GM23338 (cell line): Measurements from ENCODE around the gene REV3L. TPM values are rescaled to one million over a fixed set of nuclear protein-coding genes. Genes with fewer than 3 reads are reported as not detected.

Source experiments
- ATAC-seq: fragments of 200-7000 bp; cut with Tn5 transposase; 3 replicates; pipeline ENCODE4 v1.9.1; 2020
- DNase-seq: peaks from one replicate; pipeline ENCODE4 v3.0.0-alpha.2; 2015; ENCODE audit warnings: low spot score
- H2AFZ ChIP-seq: fragments of 200-600 bp; sonication (generic); 2 replicates; pipeline ENCODE4 v1.8.0; 2016; ENCODE audit warnings: antibody characterized with exemption, mild to moderate bottlenecking, moderate library complexity
- H3F3A ChIP-seq: fragments of 200-600 bp; sonication (generic); replicated peaks from 2 replicates; pipeline ENCODE4 v1.8.0; 2017; ENCODE audit warnings: antibody characterized with exemption, mixed run types, low read depth
- H3K27ac ChIP-seq: fragments of 200-600 bp; sonication (generic); 2 replicates; pipeline ENCODE4 v1.6.1; 2016; ENCODE audit warnings: low read depth
- H3K27me3 ChIP-seq: fragments of 200-600 bp; sonication (generic); 2 replicates; pipeline ENCODE4 v1.8.0; 2016; ENCODE audit warnings: mild to moderate bottlenecking, mixed run types, moderate library complexity; ENCODE audit not compliant: insufficient read depth
- H3K36me3 ChIP-seq: fragments of 200-600 bp; sonication (generic); 2 replicates; pipeline ENCODE4 v1.8.0; 2016; ENCODE audit warnings: mild to moderate bottlenecking; ENCODE audit not compliant: insufficient read depth
- H3K4me1 ChIP-seq: fragments of 200-600 bp; sonication (generic); 2 replicates; pipeline ENCODE4 v1.8.0; 2016; ENCODE audit warnings: mild to moderate bottlenecking, moderate library complexity; ENCODE audit not compliant: insufficient read depth
- H3K4me2 ChIP-seq: fragments of 200-600 bp; sonication (generic); 2 replicates; pipeline ENCODE4 v1.7.1; 2017; ENCODE audit warnings: mixed run types
- H3K4me3 ChIP-seq: fragments of 200-600 bp; sonication (generic); 2 replicates; pipeline ENCODE4 v1.6.1; 2016; ENCODE audit warnings: mixed run types
- H3K79me2 ChIP-seq: fragments of 200-600 bp; sonication (generic); replicated peaks from 2 replicates; pipeline ENCODE4 v1.8.0; 2017; ENCODE audit warnings: mild to moderate bottlenecking; ENCODE audit not compliant: insufficient read depth
- H3K9me2 ChIP-seq: fragments of 200-600 bp; sonication (generic); 2 replicates; pipeline ENCODE4 v1.8.0; 2017; ENCODE audit not compliant: insufficient read depth
- H4K20me1 ChIP-seq: fragments of 200-600 bp; sonication (generic); replicated peaks from 2 replicates; pipeline ENCODE4 v1.8.0; 2017; ENCODE audit warnings: mild to moderate bottlenecking; ENCODE audit not compliant: insufficient read depth
- H3K27ac Mint-ChIP-seq: 2 replicates; pipeline ENCODE4 v1.8.0; 2020; ENCODE audit warnings: inconsistent platforms, mild to moderate bottlenecking, moderate library complexity, mixed read lengths
- H3K27me3 Mint-ChIP-seq: 3 replicates; pipeline ENCODE4 v1.8.0; 2022; ENCODE audit warnings: low read depth, mild to moderate bottlenecking, moderate library complexity, mixed read lengths, inconsistent platforms; ENCODE audit not compliant: insufficient read depth, poor library complexity
- H3K36me3 Mint-ChIP-seq: 3 replicates; pipeline ENCODE4 v1.8.0; 2021; ENCODE audit warnings: low read depth, mild to moderate bottlenecking, inconsistent platforms, moderate library complexity, mixed read lengths
- H3K4me1 Mint-ChIP-seq: 3 replicates; pipeline ENCODE4 v1.8.0; 2020; ENCODE audit warnings: mild to moderate bottlenecking, inconsistent platforms, mixed read lengths
- H3K4me3 Mint-ChIP-seq: 3 replicates; pipeline ENCODE4 v1.8.0; 2021; ENCODE audit warnings: moderate library complexity, mild to moderate bottlenecking, inconsistent platforms, mixed read lengths
- H3K9me3 Mint-ChIP-seq: 3 replicates; pipeline ENCODE4 v1.8.0; 2020; ENCODE audit warnings: moderate library complexity, mild to moderate bottlenecking, inconsistent platforms, mixed read lengths
- POLR2AphosphoS5 ChIP-seq: IDR thresholded peaks from 2 replicates; pipeline ENCODE4 v1.6.1; 2016; ENCODE audit warnings: antibody characterized with exemption, low read depth
- ZNF114 ChIP-seq: fragments of 250-450 bp; sonication (Bioruptor Pico); IDR thresholded peaks from 2 replicates; pipeline ENCODE4 v1.5.0; 2020; ENCODE audit warnings: mild to moderate bottlenecking, moderate library complexity
- ZNF331 ChIP-seq: fragments of 250-450 bp; sonication (Bioruptor Pico); IDR thresholded peaks from 2 replicates; pipeline ENCODE4 v1.5.0; 2020; ENCODE audit warnings: low read depth, mild to moderate bottlenecking, moderate library complexity
- ZNF462 ChIP-seq: fragments of 250-450 bp; sonication (Bioruptor Pico); IDR thresholded peaks from 2 replicates; pipeline ENCODE4 v1.5.0; 2020; ENCODE audit warnings: mild to moderate bottlenecking, moderate library complexity
- polyA plus RNA-seq: library from polyadenylated mRNA; unstranded; fragments of >200 nt; fragmentation: Nextera tagmentation; extraction: Ambion mirVana; gene quantifications from 2 replicates; pipeline ENCODE4 v1.2.1, GENCODE V29; 2016
- total RNA-seq: library from RNA; depleted of rRNA; stranded (reverse); fragments of >200 nt; shearing (Covaris generic); gene quantifications from 2 replicates; pipeline ENCODE4 v1.2.3, GENCODE V29; 2014

REV3L gene
- total and polyA plus RNA-seq, 2 experiments from 2014 or later, result 8.3 to 13.1 TPM

GRCh38 chr6:111388681-111389080 is 94.3 kb downstream of the REV3L start (continued):
- no peak for TF ChIP-seq ZNF462

GRCh38 chr6:111382476-111383294 is 100.3 kb downstream of the REV3L start:
- DNase-seq (no peak), ATAC-seq (no peak)
- H3K79me2 ChIP-seq, result no peaks in the 10 kb centered on the region
- no peaks in the 10 kb centered on the region for H3K4me1 ChIP-seq
- TF ChIP-seq ZNF331 (CRISPR knock-in tag) (no peak), POLR2AphosphoS5 (no peak), ZNF114 (CRISPR knock-in tag) (no peak)
- no peak overlapping the region for H2AFZ ChIP-seq
- no peaks in the 10 kb centered on the region for H3F3A ChIP-seq
- Mint-ChIP-seq H3K4me1 (no peaks in the 10 kb centered on the region; the same call in 2 of the 3 replicates), H3K27me3 (no peaks in the 10 kb centered on the region), H3K27ac (no peak overlapping the region), H3K9me3 (no peaks in the 10 kb centered on the region), H3K36me3 (no peaks in the 10 kb centered on the region; the same call in 2 of the 3 replicates), H3K4me3 (no peak overlapping the region)
- no peaks in the 10 kb centered on the region for H3K9me2 ChIP-seq
- no peaks in the 10 kb centered on the region; the same call in 1 of the 2 replicates for H4K20me1 ChIP-seq
- H3K27me3 ChIP-seq, result no peaks in the 10 kb centered on the region
- H3K4me2 ChIP-seq, result no peak overlapping the region
- H3K4me3 ChIP-seq, result no peak overlapping the region
- no peaks in the 10 kb centered on the region for H3K36me3 ChIP-seq
- no peak overlapping the region for H3K27ac ChIP-seq
